H9 (cell line): ENCODE data around the gene MIAT. TPM values are rescaled to one million over a fixed set of nuclear protein-coding genes. Genes with fewer than 3 reads are reported as not detected.

Experiments used
- DNase-seq: peaks from one replicate; pipeline ENCODE4 v3.0.0-alpha.2; 2017
- H2AFZ ChIP-seq: one replicate; pipeline ENCODE4 v1.6.1; 2013; ENCODE audit warnings: mild to moderate bottlenecking, low read length, control low read depth, moderate library complexity
- H2AK5ac ChIP-seq: 2 replicates; pipeline ENCODE4 v1.6.1; 2013; ENCODE audit warnings: low read length, control low read depth, mixed read lengths; ENCODE audit not compliant: insufficient read length
- H2BK120ac ChIP-seq: one replicate; pipeline ENCODE4 v1.6.1; 2013; ENCODE audit warnings: low read depth, mild to moderate bottlenecking, low read length, control low read depth, inconsistent platforms; ENCODE audit not compliant: poor library complexity, severe bottlenecking
- H2BK12ac ChIP-seq: 2 replicates; pipeline ENCODE4 v1.6.1; 2013; ENCODE audit warnings: low read length, control low read depth, mixed read lengths, low read depth; ENCODE audit not compliant: insufficient read length
- H2BK15ac ChIP-seq: 2 replicates; pipeline ENCODE4 v1.6.1; 2013; ENCODE audit warnings: low read depth, low read length, control low read depth
- H2BK20ac ChIP-seq: one replicate; pipeline ENCODE4 v1.6.1; 2013; ENCODE audit warnings: low read depth, mild to moderate bottlenecking, low read length, control low read depth, inconsistent platforms; ENCODE audit not compliant: poor library complexity, severe bottlenecking
- H2BK5ac ChIP-seq: 2 replicates; pipeline ENCODE4 v1.6.1; 2013; ENCODE audit warnings: low read length, control low read depth, mixed read lengths; ENCODE audit not compliant: insufficient read length
- H3K14ac ChIP-seq: 2 replicates; pipeline ENCODE4 v1.6.1; 2013; ENCODE audit warnings: low read length, control low read depth; ENCODE audit not compliant: insufficient read depth
- H3K18ac ChIP-seq: 2 replicates; pipeline ENCODE4 v1.6.1; 2013; ENCODE audit warnings: low read depth, mild to moderate bottlenecking, mixed read lengths, low read length, control low read depth; ENCODE audit not compliant: insufficient read length
- H3K23ac ChIP-seq: 2 replicates; pipeline ENCODE4 v1.6.1; 2013; ENCODE audit warnings: low read length, control low read depth, mixed read lengths, low read depth; ENCODE audit not compliant: insufficient read length
- H3K23me2 ChIP-seq: 2 replicates; pipeline ENCODE4 v1.6.1; 2013; ENCODE audit warnings: low read depth, mild to moderate bottlenecking, mixed read lengths, low read length, control low read depth; ENCODE audit not compliant: insufficient read length, poor library complexity, severe bottlenecking
- H3K27ac ChIP-seq: 2 replicates; pipeline ENCODE4 v1.5.1; 2013; ENCODE audit warnings: low read length, control low read depth, mixed read lengths, low read depth; ENCODE audit not compliant: insufficient read length
- H3K27me3 ChIP-seq: 2 replicates; pipeline ENCODE4 v1.6.1; 2013; ENCODE audit warnings: low read length, control low read depth, inconsistent platforms; ENCODE audit not compliant: insufficient read depth
- H3K4ac ChIP-seq: 2 replicates; pipeline ENCODE4 v1.6.1; 2013; ENCODE audit warnings: low read depth, mild to moderate bottlenecking, control low read depth, inconsistent platforms, low read length, moderate library complexity
- H3K4me1 ChIP-seq: 2 replicates; pipeline ENCODE4 v1.6.1; 2013; ENCODE audit warnings: low read length, control low read depth, inconsistent platforms; ENCODE audit not compliant: insufficient read depth
- H3K4me2 ChIP-seq: 2 replicates; pipeline ENCODE4 v1.6.1; 2013; ENCODE audit warnings: low read length, control low read depth, mixed read lengths; ENCODE audit not compliant: insufficient read length, insufficient read depth
- H3K56ac ChIP-seq: 2 replicates; pipeline ENCODE4 v1.6.1; 2013; ENCODE audit warnings: low read depth, mild to moderate bottlenecking, mixed read lengths, low read length, control low read depth; ENCODE audit not compliant: insufficient read length
- H3K79me1 ChIP-seq: 2 replicates; pipeline ENCODE4 v1.6.1; 2013; ENCODE audit warnings: low read depth, mild to moderate bottlenecking, moderate library complexity, low read length, control low read depth, inconsistent platforms; ENCODE audit not compliant: insufficient read depth, poor library complexity, severe bottlenecking
- H3K79me2 ChIP-seq: 2 replicates; pipeline ENCODE4 v1.6.1; 2013; ENCODE audit warnings: low read length, control low read depth, inconsistent platforms; ENCODE audit not compliant: insufficient read depth
- H3K9ac ChIP-seq: 2 replicates; pipeline ENCODE4 v1.6.1; 2013; ENCODE audit warnings: low read length, control low read depth, mixed read lengths; ENCODE audit not compliant: insufficient read length; ENCODE audit errors: extremely low read depth
- H3K9me3 ChIP-seq: one replicate; pipeline ENCODE4 v1.6.1; 2013; ENCODE audit warnings: low read depth, low read length, inconsistent platforms; ENCODE audit not compliant: control insufficient read depth
- H3T11ph ChIP-seq: one replicate; pipeline ENCODE4 v1.6.1; 2013; ENCODE audit warnings: mild to moderate bottlenecking, low read length, control low read depth, inconsistent platforms
- H4K20me1 ChIP-seq: one replicate; pipeline ENCODE4 v1.6.1; 2013; ENCODE audit not compliant: control insufficient read depth, insufficient read length, insufficient read depth
- H4K5ac ChIP-seq: 2 replicates; pipeline ENCODE4 v1.6.1; 2013; ENCODE audit warnings: low read depth, mild to moderate bottlenecking, mixed read lengths, low read length, control low read depth; ENCODE audit not compliant: insufficient read length
- H4K8ac ChIP-seq: replicated peaks from 2 replicates; pipeline ENCODE4 v1.6.1; 2013; ENCODE audit warnings: low read length, control low read depth, mixed read lengths, low read depth; ENCODE audit not compliant: insufficient read length
- H4K91ac ChIP-seq: 2 replicates; pipeline ENCODE4 v1.6.1; 2013; ENCODE audit warnings: low read depth, mild to moderate bottlenecking, moderate library complexity, mixed read lengths, low read length, control low read depth; ENCODE audit not compliant: insufficient read length
- H3K27ac Mint-ChIP-seq, 3 experiments: 2 replicates in 2 of 3; 3 replicates in 1 of 3; pipeline ENCODE4 v1.8.0; 2020 to 2021; ENCODE audit warnings: mixed read lengths in 3 of 3, mild to moderate bottlenecking in 1 of 3, moderate library complexity in 1 of 3
- H3K27me3 Mint-ChIP-seq: 2 replicates; pipeline ENCODE4 v1.8.0; 2021; ENCODE audit warnings: low read depth, mild to moderate bottlenecking, moderate library complexity, mixed read lengths
- H3K36me3 Mint-ChIP-seq, 3 experiments: 2 replicates in 2 of 3; 3 replicates in 1 of 3; pipeline ENCODE4 v1.8.0; 2020 to 2021; ENCODE audit warnings: low read depth in 3 of 3, mixed read lengths in 3 of 3; ENCODE audit not compliant: insufficient read depth in 1 of 3
- H3K4me1 Mint-ChIP-seq, 2 experiments: 2 replicates each; pipeline ENCODE4 v1.8.0; 2020; ENCODE audit warnings: mixed read lengths in 2 of 2
- H3K4me3 Mint-ChIP-seq, 2 experiments: 2 replicates in 1 of 2; 3 replicates in 1 of 2; pipeline ENCODE4 v1.8.0; 2020 to 2021; ENCODE audit warnings: mild to moderate bottlenecking in 2 of 2, mixed read lengths in 2 of 2, moderate library complexity in 1 of 2
- H3K9me3 Mint-ChIP-seq, 2 experiments: 2 replicates in 1 of 2; 3 replicates in 1 of 2; pipeline ENCODE4 v1.8.0; 2020; ENCODE audit warnings: mild to moderate bottlenecking in 2 of 2, mixed read lengths in 2 of 2, moderate library complexity in 1 of 2
- WGBS: extraction: QIAGEN DNeasy Blood & Tissue Kit; methylation state at CpG from one replicate; pipeline ENCODE4 v1.1.7; 2013; ENCODE audit warnings: missing lambda C conversion rate, low lambda C conversion rate, mixed read lengths; ENCODE audit not compliant: insufficient read length; ENCODE audit errors: extremely low coverage; 5-methylcytosine and 5-hydroxymethylcytosine counted together
- total RNA-seq: library from RNA; stranded (reverse); gene quantifications from 2 replicates; pipeline ENCODE4 v1.2.1, GENCODE V29; 2021
- TF ChIP-seq, protein P1 (sequence below): fragments of 200-600 bp; sonication (generic); conservative IDR thresholded peaks from 3 replicates; pipeline ENCODE4 v1.8.0; 2021; ENCODE audit warnings: antibody characterized with exemption, mild to moderate bottlenecking

MIAT gene
- total RNA-seq, 1 experiment from 2014 or later: 85.6 TPM

GRCh38 chr22:26701323-26701722 is 43.9 kb downstream of the MIAT start:
- no peak overlapping the region for H3K27ac Mint-ChIP-seq
- H3K4me1 ChIP-seq: no peaks in the 10 kb centered on the region
- peaks cover 9 to 16% of the 10 kb centered on the region in 2 experiments for H3K4me1 Mint-ChIP-seq
- H3K14ac ChIP-seq: no peak overlapping the region
- no peak overlapping the region for H4K8ac ChIP-seq
- no peak overlapping the region for H3K9ac ChIP-seq
- no peak overlapping the region for H3T11ph ChIP-seq
- H3K9me3 ChIP-seq: no peaks in the 10 kb centered on the region
- H2BK15ac ChIP-seq: no peak overlapping the region
- no peak overlapping the region for H2BK20ac ChIP-seq
- H3K56ac ChIP-seq: no peak overlapping the region
- no peaks in the 10 kb centered on the region for H3K23me2 ChIP-seq
- H4K20me1 ChIP-seq: no peaks in the 10 kb centered on the region
- no peak overlapping the region for H4K91ac ChIP-seq
- no peak overlapping the region for H3K23ac ChIP-seq
- peaks cover 24 to 28% (median 27%) of the 10 kb centered on the region in 3 experiments for H3K36me3 Mint-ChIP-seq
- TF ChIP-seq, protein P1, sequence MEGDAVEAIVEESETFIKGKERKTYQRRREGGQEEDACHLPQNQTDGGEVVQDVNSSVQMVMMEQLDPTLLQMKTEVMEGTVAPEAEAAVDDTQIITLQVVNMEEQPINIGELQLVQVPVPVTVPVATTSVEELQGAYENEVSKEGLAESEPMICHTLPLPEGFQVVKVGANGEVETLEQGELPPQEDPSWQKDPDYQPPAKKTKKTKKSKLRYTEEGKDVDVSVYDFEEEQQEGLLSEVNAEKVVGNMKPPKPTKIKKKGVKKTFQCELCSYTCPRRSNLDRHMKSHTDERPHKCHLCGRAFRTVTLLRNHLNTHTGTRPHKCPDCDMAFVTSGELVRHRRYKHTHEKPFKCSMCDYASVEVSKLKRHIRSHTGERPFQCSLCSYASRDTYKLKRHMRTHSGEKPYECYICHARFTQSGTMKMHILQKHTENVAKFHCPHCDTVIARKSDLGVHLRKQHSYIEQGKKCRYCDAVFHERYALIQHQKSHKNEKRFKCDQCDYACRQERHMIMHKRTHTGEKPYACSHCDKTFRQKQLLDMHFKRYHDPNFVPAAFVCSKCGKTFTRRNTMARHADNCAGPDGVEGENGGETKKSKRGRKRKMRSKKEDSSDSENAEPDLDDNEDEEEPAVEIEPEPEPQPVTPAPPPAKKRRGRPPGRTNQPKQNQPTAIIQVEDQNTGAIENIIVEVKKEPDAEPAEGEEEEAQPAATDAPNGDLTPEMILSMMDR: no peak
- no peaks in the 10 kb centered on the region for H3K27me3 ChIP-seq
- H3K9me3 Mint-ChIP-seq: peaks cover 19 to 21% of the 10 kb centered on the region in 2 experiments
- H2BK120ac ChIP-seq: no peak overlapping the region
- no peak for DNase-seq
- no peak overlapping the region for H3K4me2 ChIP-seq
- H2BK12ac ChIP-seq: no peak overlapping the region
- H2AK5ac ChIP-seq: no peak overlapping the region
- WGBS: no CpG with 5 or more reads among the region's 1 CpG
- no peaks in the 10 kb centered on the region for H3K79me2 ChIP-seq
- H3K27me3 Mint-ChIP-seq: no peaks in the 10 kb centered on the region
- no peak overlapping the region for H4K5ac ChIP-seq
- H3K4ac ChIP-seq: no peak overlapping the region
- no peak overlapping the region for H3K4me3 Mint-ChIP-seq
- no peaks in the 10 kb centered on the region for H3K79me1 ChIP-seq
- H3K18ac ChIP-seq: no peak overlapping the region
- no peak overlapping the region for H3K27ac ChIP-seq
- no peak overlapping the region for H2AFZ ChIP-seq
- no peak overlapping the region for H2BK5ac ChIP-seq
